Ammon's horn (tissue), 1 donor: ENCODE data around the gene ENTR1.

Experiments used
- DNase-seq: peaks from one replicate; pipeline ENCODE4 v3.0.0-alpha.2; 2016; ENCODE audit warnings: low spot score

ENTR1 gene

DNA sequence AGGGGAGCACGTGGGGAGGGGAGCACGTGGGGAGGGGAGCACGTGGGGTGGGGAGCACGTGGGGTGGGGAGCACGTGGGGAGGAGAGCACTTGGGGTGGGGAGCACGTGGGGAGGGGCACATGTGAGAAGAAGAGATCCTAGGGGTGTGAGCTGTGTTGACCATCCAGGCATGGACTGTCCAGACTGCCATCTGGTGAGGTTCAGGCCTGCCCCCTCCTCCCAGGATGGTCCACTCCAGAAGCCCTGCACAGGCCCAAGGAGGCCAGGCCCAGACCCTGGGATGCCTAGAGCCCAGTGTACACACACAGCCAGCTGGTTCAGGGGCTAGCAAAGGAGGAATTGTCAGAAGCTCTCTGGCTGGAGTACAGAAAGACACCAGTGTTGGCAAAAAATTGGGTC lies 12.8 kb downstream of the ENTR1 start:
- DNase-seq = no peak

DNA sequence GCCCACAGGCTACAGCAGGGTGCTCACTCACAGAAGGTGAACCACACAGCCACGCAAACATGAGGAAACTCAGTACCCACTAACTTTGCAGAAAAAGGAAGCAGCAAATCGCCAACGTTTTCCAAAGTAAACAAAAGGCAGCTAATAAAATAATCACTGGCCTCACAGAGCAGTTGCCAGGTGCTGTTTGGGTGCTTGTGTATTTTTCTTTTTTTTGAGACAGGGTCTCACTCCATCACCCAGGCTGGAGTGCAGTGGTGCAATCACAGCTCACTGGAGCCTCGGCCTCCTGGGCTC lies 14.2 kb downstream of the ENTR1 start:
- no peak for DNase-seq

DNA sequence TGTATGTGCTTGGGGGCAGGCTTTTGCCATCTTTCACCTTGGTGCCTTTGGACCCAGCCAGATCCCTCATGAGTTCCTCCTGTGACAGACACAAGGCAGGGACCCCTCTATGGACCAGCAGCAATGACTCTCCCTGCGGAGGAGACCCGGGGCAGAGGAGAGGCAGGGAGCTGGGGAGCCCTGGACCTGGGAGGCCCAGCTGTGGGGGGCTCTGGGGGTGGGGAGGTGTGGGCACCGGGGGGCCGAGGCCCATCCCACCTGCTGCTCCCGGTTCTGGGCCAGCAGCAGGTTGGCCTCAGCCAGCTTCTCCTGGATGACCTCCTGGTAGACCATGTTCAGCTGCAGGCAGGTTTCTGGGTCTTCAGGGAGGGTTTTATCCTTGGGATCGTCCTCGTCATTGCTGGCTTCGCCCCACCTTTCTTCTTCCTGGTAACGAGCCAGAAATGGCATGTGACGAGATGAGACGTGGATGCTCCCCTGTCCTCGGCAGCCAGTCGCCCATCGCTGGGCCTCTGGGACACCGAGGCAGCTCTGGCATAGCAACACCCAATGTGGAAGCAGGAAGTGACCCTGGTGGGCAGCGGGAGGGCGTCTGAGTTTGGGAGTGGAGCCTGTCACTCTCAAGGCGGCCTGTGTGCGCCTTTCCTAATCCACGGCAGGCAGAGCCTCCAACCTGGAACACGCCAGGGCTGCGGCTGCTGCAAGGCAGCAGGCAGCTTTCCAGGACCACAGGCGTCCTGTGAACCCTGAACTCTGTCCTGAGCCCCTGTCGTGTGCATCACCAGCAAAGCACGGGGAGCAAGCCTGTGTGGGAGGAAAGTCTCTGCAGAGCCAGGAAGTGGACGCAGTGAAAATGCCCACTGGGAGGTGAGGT lies 14.8 kb downstream of the ENTR1 start:
- DNase-seq = no peak

DNA sequence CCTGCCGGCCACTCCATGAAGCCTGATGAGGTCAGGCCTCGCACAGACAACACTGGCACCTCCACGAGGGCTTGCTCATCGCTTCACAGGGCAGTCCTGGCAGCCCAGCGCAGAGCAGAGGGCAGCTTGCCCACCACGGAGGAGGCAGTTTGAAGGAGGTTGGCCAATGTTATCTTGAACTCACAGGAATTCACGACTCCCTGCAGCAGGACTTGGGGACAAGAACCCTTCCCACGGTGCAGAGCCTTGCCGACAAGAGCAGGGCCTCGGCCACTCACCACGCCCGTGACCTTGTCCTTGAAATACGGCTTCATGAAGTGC lies 15.4 kb downstream of the ENTR1 start:
- no peak for DNase-seq

DNA sequence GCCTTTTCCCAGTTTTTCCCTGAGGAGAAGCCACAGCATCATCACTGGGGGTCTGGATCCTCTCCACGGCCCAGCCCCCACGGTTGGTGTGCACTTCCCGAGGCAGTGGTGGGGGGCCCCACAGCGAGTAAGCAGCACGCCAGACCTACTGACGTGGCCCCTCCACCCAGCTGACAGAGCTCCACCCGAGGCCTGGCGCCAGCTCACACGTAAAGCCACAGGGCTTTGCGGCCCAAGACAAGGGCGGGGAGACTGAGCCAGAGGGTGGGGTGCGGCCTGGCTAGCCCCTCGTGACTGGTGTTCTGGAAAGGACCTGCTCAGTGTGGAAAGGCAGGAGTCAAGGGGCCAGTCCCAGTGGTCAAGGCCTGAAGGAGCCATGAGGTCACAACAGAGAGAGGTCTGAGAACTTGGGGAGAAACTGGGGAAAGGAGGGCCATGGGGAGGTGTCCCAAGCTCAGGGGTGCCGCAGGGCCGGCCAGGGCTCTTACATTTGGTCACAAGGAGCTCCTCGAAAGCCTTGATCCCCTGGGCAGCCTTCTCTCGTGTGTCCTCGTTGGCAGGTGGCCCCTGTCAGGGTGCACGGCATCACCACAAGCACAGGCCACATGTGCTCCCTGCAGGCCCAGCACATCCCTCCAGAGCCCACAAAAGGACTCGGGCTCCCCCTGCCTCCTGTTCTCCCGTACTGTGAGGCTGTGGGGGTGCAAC lies 15.9 kb downstream of the ENTR1 start:
- no peak for DNase-seq

DNA sequence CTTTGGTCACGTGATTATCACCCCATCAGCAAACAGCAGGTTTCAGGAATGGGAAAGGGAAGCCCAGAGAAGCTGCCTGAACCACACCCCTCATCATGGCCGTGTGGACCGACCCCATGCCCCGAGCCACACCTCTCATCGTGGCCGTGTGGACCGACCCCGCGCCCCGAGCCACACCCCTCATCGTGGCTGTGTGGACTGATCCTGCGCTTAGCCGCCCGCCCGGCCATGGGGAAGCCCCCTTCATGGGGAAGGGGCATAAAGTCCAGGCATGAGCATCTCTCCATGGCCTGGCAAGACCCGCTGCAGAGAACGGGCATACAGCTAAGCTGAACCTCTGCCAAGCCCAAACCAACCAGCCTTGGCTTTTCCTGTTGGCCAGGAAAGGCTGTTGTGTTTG lies 16.9 kb downstream of the ENTR1 start:
- no peak for DNase-seq

DNA sequence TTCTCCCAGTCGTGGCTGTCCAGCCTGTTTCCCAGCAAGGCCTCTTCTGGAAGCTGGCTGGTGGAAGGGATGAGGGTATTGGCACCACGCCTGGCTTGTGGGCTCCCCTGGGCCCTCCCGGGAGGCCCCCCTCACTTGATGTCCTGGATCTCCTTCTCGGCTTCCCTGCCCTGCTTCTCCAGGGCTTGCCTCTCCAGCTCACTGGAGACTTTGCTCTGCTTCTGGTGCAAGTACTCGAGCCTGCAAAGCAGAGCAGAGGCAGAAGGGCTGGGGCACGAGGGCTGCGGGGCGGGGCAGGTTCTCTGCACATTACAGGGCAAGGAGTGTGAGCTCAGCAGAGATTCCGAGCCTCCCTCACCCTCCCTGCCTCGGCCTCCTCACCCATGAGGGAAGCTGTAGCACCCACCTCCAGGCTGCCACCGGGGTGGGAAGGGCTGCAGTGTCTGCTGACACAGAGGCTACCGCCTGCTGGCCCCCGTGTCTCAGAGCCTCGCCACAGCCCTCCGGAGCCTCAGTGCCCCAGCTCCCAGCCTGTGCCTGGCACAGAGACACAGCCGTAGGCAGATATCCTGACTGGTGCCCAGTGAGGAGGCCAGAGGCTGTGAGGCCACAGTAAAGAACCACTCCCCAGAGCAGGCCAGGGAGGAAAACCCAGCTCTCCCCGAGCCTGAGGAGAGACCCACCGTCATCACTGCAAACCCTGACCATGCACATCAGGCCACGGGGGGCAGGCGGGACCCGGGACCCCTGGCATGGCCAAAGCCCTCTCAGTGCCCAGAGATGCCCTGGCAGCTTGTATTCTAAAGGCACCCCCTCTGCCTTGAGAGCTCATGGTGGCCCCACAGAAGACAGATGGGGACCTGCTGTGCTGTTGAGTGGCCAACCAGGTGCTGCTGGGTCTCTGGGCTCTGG lies 17.6 kb downstream of the ENTR1 start:
- DNase-seq = no peak

DNA sequence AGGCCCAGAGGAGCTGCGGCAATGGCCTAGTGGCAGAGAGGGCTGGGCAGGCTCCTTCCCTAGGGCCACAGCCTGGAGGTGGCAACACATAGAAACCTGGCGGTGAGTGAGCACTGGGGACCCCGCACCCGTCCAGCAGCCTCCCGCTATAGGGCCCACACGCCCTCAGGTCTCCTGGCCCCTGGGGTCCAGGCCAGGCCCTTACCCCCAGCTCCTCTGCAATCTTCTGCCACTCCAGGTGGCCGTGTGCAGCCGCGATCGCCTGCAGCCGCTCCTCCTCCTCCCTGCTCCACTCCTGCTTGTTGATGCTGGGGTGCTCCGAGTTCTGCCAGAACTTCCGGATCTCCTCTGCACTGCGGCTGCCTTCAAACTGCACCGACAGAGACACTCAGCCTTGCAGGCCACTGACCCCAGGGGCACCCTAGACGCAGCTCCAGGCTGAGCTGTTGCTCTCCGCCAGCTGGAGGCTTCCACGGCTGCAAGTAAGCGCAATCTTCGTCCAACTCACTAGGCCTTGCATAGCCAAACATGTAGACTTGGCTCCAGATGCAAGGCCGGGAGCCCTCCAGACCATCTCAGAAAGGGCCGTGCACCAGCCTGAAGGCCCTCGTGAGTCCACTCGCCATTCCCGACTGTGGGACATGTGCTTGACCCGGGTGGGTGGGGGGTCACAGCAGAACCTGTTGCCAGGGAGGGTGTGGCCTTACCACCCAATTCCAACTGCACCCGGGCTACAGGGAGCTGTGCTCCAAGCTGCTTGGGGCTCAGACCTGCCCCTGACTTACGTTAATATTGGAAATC lies 18.5 kb downstream of the ENTR1 start:
- no peak for DNase-seq

DNA sequence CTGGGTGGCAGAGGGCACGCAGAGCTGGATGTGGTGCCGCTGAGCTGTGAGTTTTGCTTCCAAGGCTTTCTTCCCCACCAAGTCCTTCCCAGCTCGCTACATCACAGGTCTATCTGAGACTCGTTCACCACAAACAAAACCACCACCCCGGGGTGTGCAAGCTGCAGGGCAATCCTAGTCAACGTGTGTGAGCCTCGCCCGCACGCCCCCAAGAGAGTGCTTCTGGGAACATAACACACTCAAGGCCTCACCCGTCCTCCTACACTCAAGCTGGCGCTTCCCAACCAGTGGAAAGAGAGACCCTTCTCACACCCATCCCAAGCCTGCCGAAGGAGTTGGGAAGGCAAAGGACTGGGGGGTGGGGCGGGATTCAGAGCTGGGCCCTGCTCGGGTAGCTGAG lies 21.0 kb downstream of the ENTR1 start:
- DNase-seq = no peak

DNA sequence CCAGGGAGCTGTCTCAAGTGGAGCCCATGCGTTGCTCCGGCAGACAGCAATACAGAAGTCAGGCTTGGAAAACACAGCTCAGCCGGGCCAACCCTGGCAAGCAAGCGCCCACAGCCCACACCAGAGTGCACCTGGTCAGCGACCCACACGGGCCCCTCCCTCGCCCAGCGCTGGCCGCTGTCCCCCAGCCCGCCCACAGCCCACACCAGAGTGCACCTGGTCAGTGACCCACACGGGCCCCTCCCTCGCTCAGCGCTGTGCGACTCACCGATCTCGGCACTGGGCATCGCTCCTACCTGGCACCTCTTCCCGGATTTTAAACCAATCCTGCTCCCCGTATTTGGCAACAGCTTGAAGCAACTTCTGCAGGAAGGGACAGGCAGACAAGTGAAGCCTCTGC lies 23.2 kb downstream of the ENTR1 start:
- no peak for DNase-seq

DNA sequence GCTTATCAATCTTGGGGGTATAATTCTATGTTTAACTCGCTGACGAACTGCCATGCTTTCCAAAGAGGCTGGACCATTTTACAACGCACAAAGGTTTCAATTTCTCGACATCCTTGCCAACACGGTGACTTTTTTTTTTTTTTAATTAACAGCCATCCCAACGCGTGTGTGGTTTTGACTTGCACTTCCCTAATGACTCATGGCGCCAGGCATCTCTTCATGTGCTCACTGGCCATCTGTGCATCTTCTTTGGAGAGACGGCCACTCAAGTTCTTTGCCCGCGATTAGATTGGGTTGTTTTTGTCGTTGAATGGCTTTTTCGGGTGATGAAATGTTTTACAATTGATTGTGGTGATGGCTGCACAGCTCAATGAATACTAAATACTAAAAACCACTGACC lies 24.4 kb downstream of the ENTR1 start:
- DNase-seq = no peak

DNA sequence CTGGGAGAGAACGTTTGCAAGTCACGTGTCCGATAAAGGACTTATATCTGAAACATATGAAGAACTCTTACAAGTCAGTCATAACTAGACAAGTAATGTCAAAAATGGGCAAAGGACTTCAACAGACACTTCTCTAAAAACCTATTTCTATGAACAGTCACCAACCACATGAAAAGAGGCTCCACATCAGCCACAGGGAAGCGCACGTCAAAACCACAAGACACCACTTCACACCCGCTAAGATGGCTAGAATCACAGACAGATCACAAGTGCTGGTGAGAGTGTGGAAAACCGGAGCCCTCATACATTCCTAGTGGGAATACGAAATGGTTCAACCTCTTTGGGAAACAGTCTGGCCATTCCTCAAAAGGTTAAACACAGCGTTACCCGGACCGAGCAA lies 25.4 kb downstream of the ENTR1 start:
- DNase-seq = no peak

DNA sequence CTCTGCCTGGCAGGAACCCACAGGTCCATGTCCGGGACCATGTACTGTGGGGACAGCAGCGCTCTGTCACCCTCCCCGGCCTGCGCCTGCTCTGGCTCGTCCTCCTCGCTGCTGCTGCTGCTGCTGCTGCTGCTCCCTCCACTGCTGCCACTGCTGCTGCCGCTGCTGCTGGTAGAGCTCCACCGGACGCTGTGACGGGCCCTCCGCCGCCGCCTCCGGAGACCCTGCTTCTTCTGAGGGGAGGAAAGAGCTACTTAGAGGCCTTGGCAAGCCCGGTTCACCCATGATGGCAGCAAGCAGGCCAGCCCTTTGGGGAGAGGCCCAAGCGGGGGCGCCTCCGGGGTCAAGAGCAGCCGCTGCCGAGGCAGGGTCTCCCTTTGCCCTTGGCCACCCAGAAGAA lies 27.0 kb downstream of the ENTR1 start:
- DNase-seq = no peak

DNA sequence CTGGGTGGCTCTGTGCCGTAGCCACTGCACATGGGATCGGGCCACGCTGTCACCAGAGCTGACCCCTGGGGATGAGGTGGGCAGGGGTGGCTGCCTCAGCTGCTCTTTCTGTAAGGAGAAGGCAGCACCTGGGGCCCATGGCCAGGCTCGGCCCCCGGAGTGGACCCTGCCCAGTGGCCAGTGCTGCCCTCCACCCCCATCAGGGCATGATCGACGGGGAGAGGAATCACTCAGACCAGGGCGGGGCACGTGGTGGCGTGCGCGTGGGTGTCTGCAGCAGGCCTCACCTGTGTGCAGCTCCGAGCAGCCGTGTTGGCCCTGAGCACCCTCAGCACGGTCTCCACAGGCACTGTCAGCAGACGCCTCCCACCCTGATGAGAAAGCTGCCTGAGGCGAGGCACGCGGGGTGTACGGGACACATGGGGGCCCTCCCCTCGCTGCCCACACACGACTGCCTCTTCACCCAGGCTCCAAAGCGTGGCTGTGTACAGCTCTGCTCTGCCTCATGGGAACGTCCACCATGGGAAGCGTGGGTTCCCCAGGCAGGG lies 28.4 kb downstream of the ENTR1 start:
- no peak for DNase-seq

DNA sequence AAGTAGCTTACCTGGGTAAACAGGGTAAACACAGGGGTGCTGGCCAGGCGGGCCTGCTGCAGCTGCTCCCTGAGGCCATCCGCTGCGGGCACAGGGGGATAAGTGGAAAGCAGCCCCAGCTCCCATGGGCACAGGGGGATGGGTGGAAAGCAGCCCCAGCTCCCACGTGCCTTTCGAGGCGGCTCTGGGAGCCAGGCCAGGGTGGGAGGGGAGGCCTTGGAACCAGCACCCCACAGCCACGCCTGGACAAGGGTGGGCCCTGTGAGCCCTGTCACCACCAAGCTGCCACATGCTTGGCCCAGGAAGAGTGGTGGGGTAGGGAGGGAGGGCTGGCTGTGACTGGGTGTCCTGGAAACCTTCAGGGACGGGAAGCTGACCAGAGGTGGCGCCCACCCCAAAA lies 29.1 kb downstream of the ENTR1 start:
- DNase-seq = peak; percentile 40

DNA sequence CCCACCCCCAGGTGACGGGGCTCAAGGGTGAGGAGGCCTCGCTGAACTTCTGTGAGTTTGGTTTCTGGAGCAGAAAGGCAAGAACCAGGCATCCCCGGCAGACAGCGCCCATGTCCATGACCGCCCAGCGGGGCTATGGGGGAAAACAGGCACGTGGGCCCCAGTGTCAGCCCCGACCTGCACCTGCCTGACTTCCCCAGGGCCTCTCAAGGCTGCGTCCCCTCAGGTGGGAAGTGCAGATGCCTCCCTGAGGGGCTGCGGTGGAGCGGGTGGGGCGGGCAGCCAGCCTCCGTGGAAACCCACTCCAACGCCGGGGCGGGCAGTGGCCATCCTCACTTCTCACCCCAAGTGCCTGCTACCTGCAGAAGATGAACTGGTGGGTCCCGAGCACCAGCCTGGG lies 30.0 kb downstream of the ENTR1 start:
- DNase-seq = no peak

DNA sequence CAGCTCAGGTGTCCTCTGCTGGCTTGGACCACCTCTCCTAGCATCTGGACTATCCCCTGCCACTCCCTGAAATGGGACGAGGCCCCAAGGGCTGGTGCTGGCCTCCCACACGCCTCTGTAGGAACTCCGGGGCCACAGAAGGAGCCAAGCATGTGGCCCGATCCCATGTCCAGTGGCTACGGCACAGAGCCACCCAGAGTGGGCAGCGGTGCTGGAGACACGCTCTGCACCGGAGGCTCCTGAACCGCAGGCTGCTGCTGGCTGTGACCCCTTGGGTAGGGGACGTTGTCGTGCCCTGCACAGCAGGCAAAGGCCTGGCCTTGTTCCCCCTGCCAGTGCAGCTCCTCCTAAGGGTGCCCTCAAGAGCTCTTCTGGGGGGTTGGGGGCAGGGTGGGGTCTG lies 30.5 kb downstream of the ENTR1 start:
- DNase-seq = no peak

DNA sequence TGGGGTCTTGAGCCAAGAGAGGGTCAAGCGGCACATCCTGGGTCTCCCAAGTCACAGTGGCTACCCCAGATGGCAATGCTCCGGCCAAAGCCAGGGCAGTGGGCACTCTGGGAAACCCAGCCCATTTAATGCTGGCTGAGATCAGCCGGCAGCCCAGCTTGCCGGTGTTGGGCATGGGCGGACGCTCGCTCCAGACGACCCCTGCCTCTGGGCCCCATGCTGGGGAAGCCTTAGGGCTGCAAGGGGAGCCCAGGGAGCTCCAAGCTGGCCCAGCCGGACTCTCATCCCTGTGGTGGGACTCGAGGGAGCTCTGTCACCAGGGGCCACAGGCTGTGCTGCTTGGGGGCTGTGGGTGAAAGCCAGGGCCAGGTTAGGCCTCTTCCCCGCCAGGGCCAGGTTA lies 31.0 kb downstream of the ENTR1 start:
- no peak for DNase-seq

DNA sequence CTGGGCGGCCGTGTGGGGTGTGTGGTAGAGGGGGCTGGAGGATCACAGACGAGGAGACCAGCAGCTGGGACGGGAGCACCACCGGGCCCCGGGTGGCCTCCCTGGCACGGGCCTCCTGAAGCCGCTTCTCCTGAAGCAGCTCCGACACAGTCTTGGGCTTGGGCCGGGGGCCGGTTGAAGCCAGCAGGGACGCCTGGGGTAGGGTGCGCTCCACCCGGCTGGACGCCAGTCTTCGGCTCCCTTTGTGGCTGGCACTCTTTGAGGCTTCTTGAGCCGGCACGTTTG lies 31.5 kb downstream of the ENTR1 start:
- no peak for DNase-seq

DNA sequence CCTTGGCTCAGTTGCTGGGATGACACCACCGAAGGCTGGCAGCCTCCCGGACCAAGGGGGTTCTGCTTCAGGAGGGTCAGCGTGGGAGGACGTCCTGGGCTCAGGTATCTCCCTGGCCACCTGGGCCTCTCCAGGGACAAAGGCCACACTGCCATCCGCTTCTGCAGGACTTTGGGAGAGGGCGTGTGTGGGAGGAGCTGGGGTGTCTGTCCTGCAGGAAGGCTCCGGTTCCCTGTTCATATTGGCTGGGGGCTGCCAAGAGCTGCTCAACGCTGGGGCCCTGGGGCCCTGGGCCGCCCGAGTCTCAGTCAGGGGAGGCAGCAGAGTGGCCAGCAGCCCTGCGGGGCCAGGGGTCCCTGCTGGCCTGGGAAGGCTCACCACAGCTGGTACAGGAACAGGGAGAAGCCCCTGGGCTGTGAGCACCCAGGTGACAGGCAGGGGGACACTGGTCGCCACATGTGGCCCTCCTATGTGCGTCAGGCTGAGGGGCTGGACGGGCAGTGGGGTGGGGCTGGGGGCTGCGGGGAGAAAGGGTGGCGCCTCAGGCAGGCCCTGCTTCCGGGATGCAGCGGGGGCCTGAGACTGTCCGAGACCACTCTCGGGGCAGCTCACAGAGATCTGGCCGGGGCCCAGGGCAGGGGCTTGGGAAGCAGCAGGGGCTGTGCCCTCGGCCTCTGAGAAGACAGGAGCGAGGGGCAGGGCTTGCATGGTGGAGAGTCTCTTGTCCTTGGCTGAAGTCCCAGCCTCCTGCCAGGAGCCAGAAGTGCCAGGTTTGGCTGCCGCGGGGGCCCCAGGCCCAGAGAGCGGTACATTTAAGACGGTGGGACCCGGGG lies 32.0 kb downstream of the ENTR1 start:
- no peak for DNase-seq
